ENCODE results near the gene MCM7.
A peak's percentile ranks its signal among the peaks of the same experiment; 100 is the strongest.

MCM7 gene

GRCh38 chr7:100065452-100066186 lies 35.6 kb downstream of the MCM7 start:
- DNase-seq, result no peak

GRCh38 chr7:100064162-100064561 lies 37.0 kb downstream of the MCM7 start:
- no peak for DNase-seq

GRCh38 chr7:100063376-100063775 lies 37.8 kb downstream of the MCM7 start:
- no peak for DNase-seq

GRCh38 chr7:100061518-100062193 lies 39.5 kb downstream of the MCM7 start:
- no peak for DNase-seq

- DNase-seq, result no peak
These were observed 41.9 kb downstream of the MCM7 start for GRCh38 chr7:100059251-100059739.

GRCh38 chr7:100057006-100057405 lies 44.2 kb downstream of the MCM7 start:
- DNase-seq, result no peak

- DNase-seq, result peak; percentile 57
These were observed 48.0 kb downstream of the MCM7 start for GRCh38 chr7:100053215-100053614.

GRCh38 chr7:100051611-100052010 lies 49.6 kb downstream of the MCM7 start:
- DNase-seq, result no peak

GRCh38 chr7:100049441-100050291 lies 51.5 kb downstream of the MCM7 start, which contains the start of gene ZSCAN21:
Gene ZSCAN21 (plus strand): TSS chr7:100049774. CDS start chr7:100057007, 7,233 bp downstream.
- DNase-seq, result peak; percentile 95

GRCh38 chr7:100048680-100049079 lies 52.5 kb downstream of the MCM7 start:
- DNase-seq, result no peak

GRCh38 chr7:100044718-100045117 lies 56.5 kb downstream of the MCM7 start:
- DNase-seq, result no peak
